CD4-positive, CD25-positive, alpha-beta regulatory T cell (primary cell): ENCODE results near the gene MDM4. TPM values are rescaled to one million over a fixed set of nuclear protein-coding genes. Genes with fewer than 3 reads are reported as not detected.

Experiments
- ATAC-seq, 2 donors: fragments of 150-1000 bp; cut with Tn5 transposase; one replicate each; pipeline ENCODE4 v1.10.0; 2021; ENCODE audit warnings: low read depth in 2 of 2, moderate number of reproducible peaks in 2 of 2, moderate library complexity in 1 of 2
- DNase-seq, 3 donors: peaks; one replicate each; pipeline versions ENCODE4 v3.0.0 to v3.0.0-alpha.2; 2012 to 2022; ENCODE audit warnings: mixed read lengths in 1 of 3
- H3K27ac ChIP-seq: one replicate; pipeline ENCODE4 v1.7.0; 2013; ENCODE audit warnings: mild to moderate bottlenecking, low read length; ENCODE audit not compliant: insufficient read depth, poor library complexity, severe bottlenecking
- H3K27me3 ChIP-seq: one replicate; pipeline ENCODE4 v1.7.0; 2013; ENCODE audit warnings: low read length; ENCODE audit not compliant: control insufficient read depth, insufficient read depth
- H3K36me3 ChIP-seq: one replicate; pipeline ENCODE4 v1.7.0; 2013; ENCODE audit warnings: mild to moderate bottlenecking, low read length, moderate library complexity; ENCODE audit not compliant: control insufficient read depth, insufficient read depth
- H3K4me1 ChIP-seq: 2 replicates; pipeline ENCODE4 v1.7.0; 2013; ENCODE audit warnings: mild to moderate bottlenecking, low read length; ENCODE audit not compliant: insufficient read depth, control insufficient read depth, poor library complexity, severe bottlenecking
- H3K4me3 ChIP-seq: one replicate; pipeline ENCODE4 v1.7.0; 2013; ENCODE audit warnings: low read depth, mild to moderate bottlenecking, low read length, moderate library complexity
- H3K9me3 ChIP-seq, 2 experiments: 1 replicate in 1 of 2; 2 replicates in 1 of 2; pipeline ENCODE4 v1.7.0; 2013; ENCODE audit warnings: low read length in 2 of 2, mild to moderate bottlenecking in 1 of 2, moderate library complexity in 1 of 2; ENCODE audit not compliant: control insufficient read depth in 2 of 2
- H3K27ac Mint-ChIP-seq, 3 donors: one replicate each; pipeline ENCODE4 v1.8.0; 2020 to 2022; ENCODE audit warnings: mild to moderate bottlenecking in 3 of 3, mixed read lengths in 3 of 3, moderate library complexity in 2 of 3
- H3K27me3 Mint-ChIP-seq: one replicate; pipeline ENCODE4 v1.8.0; 2022; ENCODE audit warnings: mild to moderate bottlenecking, mixed read lengths
- H3K36me3 Mint-ChIP-seq: one replicate; pipeline ENCODE4 v1.8.0; 2020; ENCODE audit warnings: mixed read lengths
- H3K4me1 Mint-ChIP-seq, 4 donors: one replicate each; pipeline ENCODE4 v1.8.0; 2020 to 2022; ENCODE audit warnings: mixed read lengths in 4 of 4, mild to moderate bottlenecking in 1 of 4
- H3K4me3 Mint-ChIP-seq, 4 donors: one replicate each; pipeline ENCODE4 v1.8.0; 2020 to 2022; ENCODE audit warnings: mild to moderate bottlenecking in 4 of 4, mixed read lengths in 4 of 4, moderate library complexity in 3 of 4
- H3K9me3 Mint-ChIP-seq, 7 donors: one replicate each; pipeline ENCODE4 v1.8.0; 2020 to 2022; ENCODE audit warnings: mixed read lengths in 7 of 7, mild to moderate bottlenecking in 3 of 7, moderate library complexity in 2 of 7
- polyA plus RNA-seq, 4 donors: library from polyadenylated mRNA; unstranded; fragments of 300-500 nt; fragmentation: Illumina TruSeq; gene quantifications; one replicate each; pipeline ENCODE4 v1.2.3, GENCODE V29; 2021
- total RNA-seq: library from RNA; stranded (reverse); gene quantifications from one replicate; pipeline ENCODE4 v1.2.3, GENCODE V29; 2022

MDM4 gene
- total and polyA plus RNA-seq, 5 donors from 2014 or later = 10.0 to 263 (median 11.7) TPM

GRCh38 chr1:204571128-204571527 is 54.9 kb downstream of the MDM4 start:
- no peaks in the 10 kb centered on the region for H3K27me3 Mint-ChIP-seq

GRCh38 chr1:204571631-204572030 is 55.4 kb downstream of the MDM4 start:
- no peak overlapping the region for H3K27ac Mint-ChIP-seq
- H3K9me3 Mint-ChIP-seq = no peaks in the 10 kb centered on the region

More at GRCh38 chr1:204571128-204571527, 54.9 kb downstream of the MDM4 start:
- Mint-ChIP-seq H3K27ac (no peak overlapping the region), H3K9me3 (no peaks in the 10 kb centered on the region), H3K4me1 (peaks cover 0 to 4% (median under 1%) of the 10 kb centered on the region in 4 donors), H3K36me3 (peaks cover 43% of the 10 kb centered on the region), H3K4me3 (no peak overlapping the region)
- Histone ChIP-seq H3K36me3 (peaks cover 32% of the 10 kb centered on the region), H3K4me1 (no peaks in the 10 kb centered on the region), H3K27ac (no peak overlapping the region), H3K9me3 (no peaks in the 10 kb centered on the region), H3K4me3 (no peak overlapping the region), H3K27me3 (no peaks in the 10 kb centered on the region)
- ATAC-seq (no peak), DNase-seq (no peak)

GRCh38 chr1:204572923-204573922 is 57.0 kb downstream of the MDM4 start:
- H3K36me3 ChIP-seq = peaks cover 32% of the 10 kb centered on the region
- no peak overlapping the region for H3K27ac ChIP-seq
- H3K36me3 Mint-ChIP-seq = peaks cover 37% of the 10 kb centered on the region
- H3K4me3 ChIP-seq = no peak overlapping the region
- no peak for ATAC-seq
- H3K27me3 Mint-ChIP-seq = no peaks in the 10 kb centered on the region
- no peaks in the 10 kb centered on the region for H3K4me1 ChIP-seq
- peak overlapping the region in 1 of 3 donors; percentile 74 for H3K27ac Mint-ChIP-seq
- peaks cover 0 to 15% (median 3%) of the 10 kb centered on the region in 4 donors for H3K4me1 Mint-ChIP-seq
- no peak overlapping the region for H3K4me3 Mint-ChIP-seq
- no peaks in the 10 kb centered on the region for H3K9me3 ChIP-seq
- DNase-seq = no peak
- no peaks in the 10 kb centered on the region for H3K9me3 Mint-ChIP-seq
- H3K27me3 ChIP-seq = no peaks in the 10 kb centered on the region

More at GRCh38 chr1:204571631-204572030, 55.4 kb downstream of the MDM4 start:
- Histone ChIP-seq H3K36me3 (peaks cover 32% of the 10 kb centered on the region), H3K27ac (no peak overlapping the region), H3K9me3 (no peaks in the 10 kb centered on the region), H3K4me1 (no peaks in the 10 kb centered on the region), H3K4me3 (no peak overlapping the region), H3K27me3 (no peaks in the 10 kb centered on the region)
- H3K4me1 Mint-ChIP-seq = peaks cover 0 to 8% (median 0%) of the 10 kb centered on the region in 4 donors
- DNase-seq = no peak
- no peak overlapping the region for H3K4me3 Mint-ChIP-seq
- no peaks in the 10 kb centered on the region for H3K27me3 Mint-ChIP-seq
- peaks cover 43% of the 10 kb centered on the region for H3K36me3 Mint-ChIP-seq
- ATAC-seq = no peak

- H3K36me3 ChIP-seq = peaks cover 27% of the 10 kb centered on the region
- H3K4me1 ChIP-seq = peaks cover 8% of the 10 kb centered on the region
- no peak overlapping the region for H3K27ac ChIP-seq
- H3K27me3 ChIP-seq = no peaks in the 10 kb centered on the region
- H3K9me3 Mint-ChIP-seq = no peaks in the 10 kb centered on the region
- H3K4me3 ChIP-seq = no peak overlapping the region
- peak overlapping the region in 2 of 4 donors; percentile 9 to 22 for H3K4me3 Mint-ChIP-seq
- H3K9me3 ChIP-seq = no peaks in the 10 kb centered on the region
- no peaks in the 10 kb centered on the region for H3K27me3 Mint-ChIP-seq
- peaks cover 0 to 25% (median 11%) of the 10 kb centered on the region in 4 donors for H3K4me1 Mint-ChIP-seq
- peaks cover 29% of the 10 kb centered on the region for H3K36me3 Mint-ChIP-seq
- DNase-seq (no peak), ATAC-seq (no peak)
- H3K27ac Mint-ChIP-seq = peak overlapping the region in 2 of 3 donors; percentile 64 to 65
Measured at GRCh38 chr1:204574016-204574864, 58.0 kb downstream of the MDM4 start.

- Histone ChIP-seq H3K36me3 (peaks cover 24% of the 10 kb centered on the region), H3K27me3 (no peaks in the 10 kb centered on the region), H3K9me3 (no peaks in the 10 kb centered on the region), H3K4me3 (no peak overlapping the region), H3K4me1 (peaks cover 14% of the 10 kb centered on the region), H3K27ac (no peak overlapping the region)
- ATAC-seq (no peak), DNase-seq (no peak)
- H3K4me1 Mint-ChIP-seq = peaks cover under 1 to 31% (median 14%) of the 10 kb centered on the region in 4 donors
- peak overlapping the region in 1 of 4 donors; percentile 22 for H3K4me3 Mint-ChIP-seq
- peaks cover 25% of the 10 kb centered on the region for H3K36me3 Mint-ChIP-seq
- no peaks in the 10 kb centered on the region for H3K9me3 Mint-ChIP-seq
- no peaks in the 10 kb centered on the region for H3K27me3 Mint-ChIP-seq
- H3K27ac Mint-ChIP-seq = peak overlapping the region in 1 of 3 donors; percentile 65
Measured at GRCh38 chr1:204574865-204575163, 58.6 kb downstream of the MDM4 start.

- no peaks in the 10 kb centered on the region for H3K9me3 Mint-ChIP-seq
- H3K27ac Mint-ChIP-seq = peak overlapping the region in 2 of 3 donors; percentile 65 to 82
- DNase-seq (no peak), ATAC-seq (no peak)
- Histone ChIP-seq H3K4me1 (peaks cover 21% of the 10 kb centered on the region), H3K9me3 (no peaks in the 10 kb centered on the region), H3K27me3 (no peaks in the 10 kb centered on the region), H3K36me3 (peaks cover 24% of the 10 kb centered on the region), H3K27ac (no peak overlapping the region), H3K4me3 (no peak overlapping the region)
- peak overlapping the region in 1 of 4 donors; percentile 22 for H3K4me3 Mint-ChIP-seq
- H3K4me1 Mint-ChIP-seq = peaks cover 7 to 37% (median 20%) of the 10 kb centered on the region in 4 donors
- no peaks in the 10 kb centered on the region for H3K27me3 Mint-ChIP-seq
- H3K36me3 Mint-ChIP-seq = peaks cover 25% of the 10 kb centered on the region
Measured at GRCh38 chr1:204575221-204576190, 59.3 kb downstream of the MDM4 start.

GRCh38 chr1:204576422-204576821 is 60.2 kb downstream of the MDM4 start:
- peak overlapping the region; percentile 5 for H3K27ac ChIP-seq
- DNase-seq (no peak), ATAC-seq (no peak)
- H3K9me3 Mint-ChIP-seq = no peaks in the 10 kb centered on the region
- peaks cover 21% of the 10 kb centered on the region for H3K36me3 ChIP-seq
- no peak overlapping the region for H3K4me3 ChIP-seq
- no peaks in the 10 kb centered on the region for H3K9me3 ChIP-seq
- H3K27me3 ChIP-seq = no peaks in the 10 kb centered on the region
- H3K27ac Mint-ChIP-seq = peak overlapping the region in 1 of 3 donors; percentile 56
- H3K4me1 Mint-ChIP-seq = peaks cover 9 to 43% (median 23%) of the 10 kb centered on the region in 4 donors
- H3K4me3 Mint-ChIP-seq = peak overlapping the region in 3 of 4 donors; percentile 16 to 69 (median 46)
- peaks cover 22% of the 10 kb centered on the region for H3K4me1 ChIP-seq
- no peaks in the 10 kb centered on the region for H3K27me3 Mint-ChIP-seq
- peaks cover 21% of the 10 kb centered on the region for H3K36me3 Mint-ChIP-seq
